ENCODE results near the gene AGTRAP.

DNA sequence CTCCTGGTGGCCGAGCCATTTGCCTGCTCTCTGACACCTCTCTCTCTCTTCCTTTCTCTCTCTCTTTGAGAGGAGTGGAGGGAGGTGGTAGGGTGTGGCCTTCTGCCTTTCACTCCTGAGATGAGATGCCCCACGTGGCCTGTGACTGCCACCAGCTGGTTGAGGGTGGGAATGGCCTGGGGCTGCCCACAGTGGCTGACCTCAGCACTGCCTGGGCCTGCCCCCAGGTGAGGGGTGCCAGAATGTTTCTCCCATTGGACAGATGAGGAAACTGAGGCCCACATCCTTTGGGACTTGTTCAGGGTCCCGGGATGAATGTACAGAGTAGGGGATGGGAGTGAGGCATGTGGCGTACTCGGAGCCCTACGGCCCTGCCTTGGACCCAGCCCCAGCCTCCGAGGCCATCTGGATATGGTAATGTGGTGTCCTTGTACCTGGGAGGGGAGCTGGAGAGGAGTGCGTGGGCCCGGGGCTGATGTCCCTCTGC lies 13.3 kb downstream of the AGTRAP start:
- TF ChIP-seq SUZ12 (IDR thresholded peaks at IDR 0.05; ENCODE audit: extremely low read depth, insufficient read depth, insufficient read length), result no peak
- no peak for TF ChIP-seq YY1 (IDR thresholded peaks at IDR 0.05; ENCODE audit: insufficient read depth, insufficient read length)
- no peak for TF ChIP-seq ZNF274 (IDR thresholded peaks at IDR 0.05; ENCODE audit: low read depth, low read length)
